Fibroblast of pulmonary artery (primary cell): ENCODE data around the gene SARS1.

Experiments used
- DNase-seq: peaks from one replicate; pipeline ENCODE4 v3.0.0-alpha.2; 2010; ENCODE audit warnings: low read depth
- H3K4me3 ChIP-seq: replicated peaks from 2 replicates; pipeline ENCODE4 v1.5.1; 2011; ENCODE audit warnings: low read depth, mild to moderate bottlenecking, control low read depth, low read length, moderate library complexity
- CTCF ChIP-seq: IDR thresholded peaks from 2 replicates; pipeline ENCODE4 v1.5.1; 2011; ENCODE audit warnings: mild to moderate bottlenecking, control low read depth, low read length, inconsistent platforms; ENCODE audit errors: missing control alignments

SARS1 gene

GRCh38 chr1:109268431-109269211 is 54.9 kb downstream of the SARS1 start:
- H3K4me3 ChIP-seq, result no peak overlapping the region
- DNase-seq, result no peak
- TF ChIP-seq CTCF, result no peak

GRCh38 chr1:109269212-109269980 is 55.7 kb downstream of the SARS1 start:
- no peak for TF ChIP-seq CTCF
- no peak for DNase-seq
- no peak overlapping the region for H3K4me3 ChIP-seq

- no peak for TF ChIP-seq CTCF
- no peak overlapping the region for H3K4me3 ChIP-seq
- DNase-seq, result no peak
Observed at GRCh38 chr1:109269981-109270622, 56.4 kb downstream of the SARS1 start.

GRCh38 chr1:109270623-109271317 is 57.1 kb downstream of the SARS1 start:
- no peak for DNase-seq
- TF ChIP-seq CTCF, result no peak
- H3K4me3 ChIP-seq, result no peak overlapping the region

- no peak for TF ChIP-seq CTCF
- no peak for DNase-seq
- H3K4me3 ChIP-seq, result no peak overlapping the region
Observed at GRCh38 chr1:109271458-109271857, 57.7 kb downstream of the SARS1 start.

- TF ChIP-seq CTCF, result no peak
- no peak for DNase-seq
- H3K4me3 ChIP-seq, result no peak overlapping the region
Observed at GRCh38 chr1:109272021-109272799, 58.5 kb downstream of the SARS1 start.
